Myocyte (in vitro differentiated cells): ENCODE results near the gene TFPI. TPM values are rescaled to one million over a fixed set of nuclear protein-coding genes. Genes with fewer than 3 reads are reported as not detected.
A peak's percentile ranks its signal among the peaks of the same experiment; 100 is the strongest.
"Not testable (repeated sequence)": the region's sequence is repeated elsewhere in the genome, so short reads cannot be mapped to it uniquely, and the experiment has no call there.

ENCODE experiments used
- DNase-seq: peaks from one replicate; pipeline ENCODE4 v3.0.0-alpha.2; 2012; ENCODE audit warnings: low read depth
- total RNA-seq: library from RNA; depleted of rRNA; stranded (reverse); fragments of >200 nt; gene quantifications from 2 replicates; pipeline ENCODE4 v1.2.3, GENCODE V29; 2014

TFPI gene
- total RNA-seq, 1 donor from 2014 or later, result 151 TPM

- no peak for DNase-seq
Measured at GRCh38 chr2:187554704-187555082, 458 bp upstream of the TFPI start.

- DNase-seq, result peak; percentile 45
Measured at GRCh38 chr2:187552828-187553681, 1.2 kb downstream of the TFPI start.

GRCh38 chr2:187552381-187552780 lies 1.9 kb downstream of the TFPI start:
- peak; percentile 38 for DNase-seq

GRCh38 chr2:187550857-187551256 lies 3.4 kb downstream of the TFPI start:
- no peak for DNase-seq

- peak; percentile 62 for DNase-seq
Measured at GRCh38 chr2:187549951-187550555, 4.2 kb downstream of the TFPI start.

GRCh38 chr2:187549193-187549592 lies 5.0 kb downstream of the TFPI start:
- DNase-seq, result no peak

DNA sequence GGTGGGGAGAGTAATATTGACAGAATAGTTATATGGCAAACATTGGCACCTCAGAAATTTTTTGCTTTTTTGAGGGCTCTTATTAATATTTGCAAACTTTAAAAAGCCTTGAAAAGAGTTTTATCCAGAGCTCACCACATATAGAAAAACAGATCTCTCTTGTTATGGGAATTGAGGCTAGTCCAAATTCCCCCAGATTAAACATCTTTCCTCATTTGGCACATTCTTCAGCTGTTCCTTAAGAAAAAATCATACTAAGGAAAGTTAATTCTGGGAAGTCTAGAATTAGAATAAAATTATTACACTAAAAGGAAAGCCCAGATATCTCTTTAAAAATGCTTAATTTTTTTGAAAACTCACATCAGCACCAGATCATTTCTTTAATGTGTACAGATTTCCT lies 5.6 kb downstream of the TFPI start:
- no peak for DNase-seq

DNA sequence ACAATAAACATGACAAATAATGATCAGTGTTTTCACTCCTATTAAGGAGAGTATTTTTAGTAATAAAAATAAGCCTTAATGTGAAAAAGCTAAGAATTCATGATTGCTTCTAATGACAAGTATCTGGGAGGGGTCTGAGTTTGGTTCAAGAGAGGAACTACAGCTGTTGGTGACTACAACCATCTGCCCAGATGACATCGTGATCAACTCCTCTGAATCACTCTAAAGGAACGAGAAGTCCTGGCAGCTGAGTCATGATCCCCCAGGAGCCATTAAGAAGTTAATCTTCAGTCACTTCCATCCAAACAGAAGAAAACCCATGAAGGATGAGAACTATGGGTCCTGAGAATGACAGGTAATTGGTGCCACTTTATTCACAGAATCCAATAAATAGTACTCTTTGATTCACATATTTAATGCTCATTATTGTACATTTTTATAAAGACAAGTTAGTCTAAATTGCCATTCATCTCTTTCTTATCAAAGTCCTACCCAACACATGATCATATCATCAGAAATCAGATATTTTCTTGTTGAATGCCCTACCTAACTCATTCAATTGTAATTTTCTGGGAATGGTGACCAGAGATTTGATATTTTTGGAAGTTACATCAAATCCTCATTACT lies 6.8 kb downstream of the TFPI start:
- peak; percentile 98 for DNase-seq

DNA sequence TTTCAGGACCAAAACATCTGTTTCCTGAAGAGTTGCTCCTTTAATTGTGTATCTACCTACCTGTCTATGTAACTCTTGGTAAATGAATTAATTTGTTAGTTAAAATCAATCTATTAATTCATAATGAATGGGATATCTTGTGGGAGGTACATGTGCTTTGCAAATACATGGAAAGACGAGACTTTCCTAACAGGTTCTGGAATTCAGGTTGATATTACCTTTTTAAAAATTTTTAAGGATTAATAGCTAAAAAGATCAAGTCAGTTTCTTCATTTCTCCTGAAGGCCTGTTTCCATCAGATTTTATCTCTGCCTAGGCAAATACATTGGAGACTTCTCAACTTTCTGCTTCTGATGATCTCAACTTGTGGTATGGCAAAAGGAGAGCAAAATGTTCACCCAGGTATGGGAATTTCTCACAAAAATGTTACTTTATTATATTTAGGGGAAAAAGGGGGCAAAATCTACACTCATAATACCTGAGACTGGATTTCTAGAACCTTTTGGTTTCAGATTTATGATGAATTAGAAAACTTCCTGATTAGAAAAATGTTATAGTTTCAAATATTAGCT lies 7.4 kb downstream of the TFPI start:
- no peak for DNase-seq

DNA sequence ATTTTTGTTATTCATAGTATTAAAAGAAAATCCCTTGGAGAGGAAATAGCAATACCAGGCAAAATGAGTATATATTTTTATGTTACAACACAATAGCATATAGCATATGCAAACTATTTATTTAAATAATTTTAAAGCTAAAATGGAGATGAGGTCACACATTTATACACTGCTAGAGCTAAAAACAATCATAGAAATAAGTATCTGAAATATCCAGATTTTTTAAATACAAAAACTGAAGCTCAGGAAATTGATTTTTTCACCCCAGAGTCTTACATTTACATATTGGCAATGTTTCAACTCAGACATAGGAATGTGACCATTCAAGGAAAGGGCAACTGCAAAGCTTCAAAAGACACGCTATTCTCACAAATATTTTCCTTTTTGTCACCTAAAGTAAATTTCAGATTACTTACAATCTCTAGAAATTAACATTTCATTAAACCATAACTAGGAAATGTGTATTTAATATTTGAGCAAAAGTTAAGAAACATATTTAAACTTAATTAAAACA lies 8.9 kb downstream of the TFPI start:
- DNase-seq, result peak; percentile 48

DNA sequence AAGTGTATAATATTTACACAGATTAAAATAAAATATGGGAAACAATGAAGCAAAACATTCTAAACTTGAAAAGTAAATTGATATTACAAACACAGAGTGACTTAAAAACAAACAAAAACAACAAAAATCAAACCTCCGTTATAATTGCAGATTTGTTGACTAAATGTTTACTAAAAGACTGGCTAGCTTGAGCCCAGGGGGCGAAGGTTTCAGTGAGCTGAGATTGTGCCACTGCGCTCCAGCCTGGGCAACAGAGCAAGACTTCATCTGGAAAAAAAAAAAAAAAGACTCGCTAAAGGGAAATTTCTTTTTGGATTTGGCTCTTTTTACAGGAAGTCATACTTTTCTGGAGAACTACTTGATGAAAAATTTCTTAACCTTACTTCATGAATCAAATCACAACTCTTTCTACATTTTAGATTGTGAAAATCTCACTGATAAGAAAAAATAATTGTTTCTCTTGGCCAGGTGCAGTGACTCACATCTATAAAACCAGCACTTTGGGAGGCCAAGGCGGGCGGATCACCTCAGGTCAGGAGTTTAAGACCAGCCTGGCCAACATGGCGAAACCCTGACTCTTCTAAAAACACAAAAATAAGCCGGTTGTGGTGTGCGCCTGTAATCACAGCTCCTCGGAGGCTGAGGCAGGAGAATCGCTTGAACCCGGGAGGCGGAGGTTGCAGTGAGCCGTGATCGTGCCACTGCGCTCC lies 9.7 kb downstream of the TFPI start:
- DNase-seq, result no peak

DNA sequence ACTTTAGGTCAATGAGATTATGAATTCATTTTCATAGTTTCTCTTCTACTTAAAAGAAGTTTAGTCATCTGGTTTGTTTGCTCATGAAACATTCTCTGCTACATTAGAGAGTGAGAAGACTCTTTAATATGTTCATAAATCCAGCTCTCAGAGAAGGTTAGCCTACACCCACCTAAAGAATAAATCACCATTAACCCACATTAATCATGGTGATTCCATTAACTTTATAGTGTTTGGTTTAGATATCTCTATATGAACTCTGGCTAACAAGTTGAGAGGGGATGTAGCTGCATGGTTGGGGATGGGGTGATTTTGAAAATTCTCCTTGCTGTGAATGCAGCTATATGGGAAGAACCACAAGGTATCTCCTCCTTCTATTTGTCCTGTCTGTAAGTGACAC lies 10.7 kb downstream of the TFPI start:
- peak; percentile 40 for DNase-seq

- DNase-seq, result peak; percentile 53
Measured at GRCh38 chr2:187542123-187542522, 12.1 kb downstream of the TFPI start.

DNA sequence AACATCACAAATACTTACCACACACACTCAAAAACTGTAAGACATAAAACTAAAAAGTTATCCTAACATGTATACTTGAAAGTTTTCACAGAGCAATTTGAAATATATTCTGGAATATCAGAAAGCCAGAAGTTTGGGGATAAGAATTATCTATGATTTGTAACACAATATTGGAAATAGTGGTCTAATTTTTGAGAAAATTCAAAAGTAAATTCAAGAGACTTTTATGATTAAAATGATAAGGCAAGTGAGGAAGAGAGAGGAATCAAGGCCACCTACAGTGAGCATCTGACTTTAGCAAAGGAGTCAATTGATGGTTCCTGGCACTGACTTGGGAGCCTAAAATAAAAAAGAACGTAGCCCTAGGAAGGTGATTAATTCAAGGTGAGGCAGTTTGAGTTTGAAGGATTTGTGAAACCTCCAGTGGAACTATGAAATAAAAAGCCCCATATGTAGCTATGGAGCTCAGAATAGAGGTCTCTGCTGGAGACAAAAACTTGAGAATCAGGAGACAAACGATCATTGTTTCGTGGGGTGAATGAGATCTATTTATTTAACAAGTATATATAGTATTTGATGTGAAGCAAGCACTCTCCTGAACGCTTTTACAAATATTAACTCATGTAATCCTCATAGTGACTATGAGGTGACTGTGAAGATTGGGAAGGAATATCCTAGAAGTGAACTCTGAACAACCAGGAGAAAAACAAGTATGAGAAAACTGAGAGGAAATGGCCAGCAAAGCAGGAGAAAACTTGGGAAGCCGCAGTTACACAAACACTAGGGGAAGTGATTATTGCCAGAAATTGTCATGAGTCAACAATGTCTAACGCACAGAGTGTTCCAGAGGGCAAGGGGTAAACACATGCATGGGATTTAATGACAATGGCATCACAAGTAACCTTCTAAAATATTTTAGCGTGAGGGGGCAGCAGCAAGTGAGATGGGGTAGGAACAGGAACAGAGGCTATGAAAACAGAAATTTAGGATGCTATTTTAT lies 12.8 kb downstream of the TFPI start:
- DNase-seq, result peak; percentile 80

- not testable (repeated sequence) for DNase-seq
Measured at GRCh38 chr2:187538222-187538621, 16.0 kb downstream of the TFPI start.

DNA sequence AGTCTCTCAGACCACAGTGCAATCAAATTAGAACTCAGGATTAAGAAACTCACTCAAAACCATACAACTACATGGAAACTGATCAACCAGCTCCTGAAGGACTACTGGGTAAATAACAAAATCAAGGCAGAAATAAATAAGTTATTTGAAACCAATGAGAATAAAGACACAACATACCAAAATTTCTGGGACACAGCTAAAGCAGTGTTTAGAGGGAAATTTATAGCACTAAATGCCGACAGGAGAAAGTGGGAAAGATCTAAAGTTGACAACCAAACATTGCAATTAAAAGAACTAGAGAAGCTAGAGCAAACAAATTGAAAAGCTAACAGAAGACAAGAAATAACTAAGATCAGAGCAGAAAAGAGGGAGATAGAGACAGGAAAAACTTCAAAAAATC lies 18.9 kb downstream of the TFPI start:
- DNase-seq, result not testable (repeated sequence)

GRCh38 chr2:187532333-187533120 lies 21.7 kb downstream of the TFPI start:
- no peak for DNase-seq

DNA sequence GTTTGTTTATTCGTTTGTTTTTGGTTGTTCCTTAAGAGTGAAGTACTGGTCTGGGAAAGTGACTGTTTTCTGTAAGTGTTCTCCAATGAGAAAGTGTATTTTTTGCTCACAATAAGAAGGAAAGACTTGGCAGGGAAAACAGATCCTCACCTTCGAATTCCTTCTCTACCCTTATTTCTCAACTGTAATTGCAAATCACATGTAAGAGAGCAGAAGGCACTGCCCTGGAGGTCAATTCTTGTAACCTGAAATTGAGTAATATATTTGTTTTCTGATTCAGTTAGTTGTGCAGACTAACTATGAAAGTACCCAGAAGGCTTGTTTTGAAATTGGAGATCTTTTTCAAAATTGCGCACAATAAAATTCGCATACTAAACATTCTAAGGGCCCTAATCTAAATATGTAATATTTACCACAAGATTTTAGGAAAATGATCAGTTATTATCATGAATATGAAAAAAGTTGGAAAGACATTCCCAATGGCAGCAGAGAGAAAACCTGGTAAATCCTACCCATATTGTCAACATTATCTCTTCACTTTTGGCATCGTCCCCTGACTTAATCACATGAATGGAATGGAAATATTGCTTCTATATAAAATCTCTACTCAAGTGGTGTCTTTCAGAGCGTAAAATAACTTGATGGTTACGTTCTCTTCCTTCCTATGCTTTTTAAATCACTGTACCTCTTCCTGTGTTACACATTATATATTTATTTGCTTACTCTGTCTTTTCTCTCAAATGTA lies 24.1 kb downstream of the TFPI start:
- DNase-seq, result no peak
